ENCODE results near the gene C19orf38. TPM values are rescaled to one million over a fixed set of nuclear protein-coding genes. Genes with fewer than 3 reads are reported as not detected.

Gene C19orf38
- total RNA-seq, 1 experiment from 2014 or later: 0.61 TPM

DNA sequence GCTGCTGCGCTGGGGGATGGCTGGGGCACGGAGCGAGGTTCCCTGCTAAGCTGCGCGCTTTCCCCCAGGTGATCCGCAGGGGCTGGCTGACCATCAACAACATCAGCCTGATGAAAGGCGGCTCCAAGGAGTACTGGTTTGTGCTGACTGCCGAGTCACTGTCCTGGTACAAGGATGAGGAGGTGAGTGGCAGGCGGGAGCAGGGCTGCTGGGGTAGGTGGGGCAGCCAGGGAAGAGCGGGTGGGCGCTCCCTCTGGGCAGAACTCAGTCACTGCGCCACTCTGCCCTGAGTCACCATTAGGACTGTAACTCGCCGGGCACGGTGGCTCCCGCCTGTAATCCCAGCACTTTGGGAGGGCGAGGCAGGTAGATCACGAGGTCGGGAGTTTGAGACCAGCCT lies 36.0 kb upstream of the C19orf38 start:
- CTCF ChIA-PET: no interaction called here
- H3K4me1 Mint-ChIP-seq (ENCODE audit: low read depth, unreplicated experiment): no peaks in the 10 kb centered on the region
- no peak overlapping the region for H3K27ac Mint-ChIP-seq (ENCODE audit: unreplicated experiment)

DNA sequence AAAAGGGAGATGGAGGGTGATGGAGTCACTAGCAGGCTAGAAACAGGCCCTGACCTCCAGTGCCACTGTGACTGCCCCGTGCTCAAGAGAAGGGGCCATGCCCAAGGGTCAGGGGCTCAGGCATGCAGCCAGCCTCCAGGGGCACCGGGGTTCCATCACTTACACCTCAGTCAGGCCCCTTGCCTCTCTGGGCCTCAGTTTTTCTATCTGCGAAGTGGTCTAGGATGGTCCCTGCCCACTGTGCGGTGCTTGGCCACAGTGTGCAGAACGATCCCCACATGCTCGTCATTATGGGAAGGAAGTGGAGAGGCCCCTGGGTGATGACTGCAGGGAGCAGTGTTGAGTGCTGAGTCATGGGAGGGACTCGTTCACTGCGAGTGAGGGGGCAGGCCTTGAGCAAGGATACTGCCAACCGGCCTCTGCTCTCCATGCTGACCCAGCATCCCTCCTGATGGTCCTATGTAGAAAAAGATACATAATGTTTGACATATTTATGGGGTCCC lies 35.3 kb upstream of the C19orf38 start:
- ChIA-PET CTCF (no interaction called here), POLR2A (no interaction called here)
- no peak overlapping the region for H3K4me3 Mint-ChIP-seq (ENCODE audit: unreplicated experiment)
- Histone ChIP-seq H3K27me3 (replicated peaks; ENCODE audit: control insufficient read depth, insufficient read depth, low read length) (no peaks in the 10 kb centered on the region), H3K4me3 (ENCODE audit: low read depth, low read length) (no peak overlapping the region), H3K36me3 (ENCODE audit: control insufficient read depth, insufficient read depth, low read length) (no peaks in the 10 kb centered on the region; the same call in 1 of the 2 replicates), H3K4me1 (no peaks in the 10 kb centered on the region), H3K9me3 (no peaks in the 10 kb centered on the region)
- no peak overlapping the region for H3K27ac Mint-ChIP-seq (ENCODE audit: unreplicated experiment)
- no peaks in the 10 kb centered on the region for H3K27me3 Mint-ChIP-seq (ENCODE audit: insufficient read depth, unreplicated experiment)
- no peak for DNase-seq
- intact Hi-C loops (cut with micrococcal nuclease; ENCODE audit: unreplicated experiment): no loop called here
- no TSS peak for BruUV-seq (replicated peaks)
- no peaks in the 10 kb centered on the region for H3K9me3 Mint-ChIP-seq (ENCODE audit: unreplicated experiment)
- no peaks in the 10 kb centered on the region for H3K4me1 Mint-ChIP-seq (ENCODE audit: low read depth, unreplicated experiment)
- H3K36me3 Mint-ChIP-seq (ENCODE audit: insufficient read depth, unreplicated experiment): peaks cover 67% of the 10 kb centered on the region
- no peak for TF ChIP-seq CTCF (IDR thresholded peaks at IDR 0.05; ENCODE audit: insufficient read depth in 1 of 2, low read depth in 1 of 2, low read length in 1 of 2, severe bottlenecking in 1 of 2, unreplicated experiment in 1 of 2)

More for the DNA sequence above, 36.0 kb upstream of the C19orf38 start:
- TF ChIP-seq CTCF (IDR thresholded peaks at IDR 0.05; ENCODE audit: insufficient read depth in 1 of 2, low read depth in 1 of 2, low read length in 1 of 2, severe bottlenecking in 1 of 2, unreplicated experiment in 1 of 2): no peak
- no TSS peak for BruUV-seq (replicated peaks)
- DNase-seq: no peak
- no peaks in the 10 kb centered on the region for H3K9me3 Mint-ChIP-seq (ENCODE audit: unreplicated experiment)
- peaks cover 63% of the 10 kb centered on the region for H3K36me3 Mint-ChIP-seq (ENCODE audit: insufficient read depth, unreplicated experiment)
- POLR2A ChIA-PET: no interaction called here
- no peaks in the 10 kb centered on the region for H3K27me3 Mint-ChIP-seq (ENCODE audit: insufficient read depth, unreplicated experiment)
- intact Hi-C loops (cut with micrococcal nuclease; ENCODE audit: unreplicated experiment): no loop called here
- H3K4me3 Mint-ChIP-seq (ENCODE audit: unreplicated experiment): no peak overlapping the region
- H3K27me3 ChIP-seq (replicated peaks; ENCODE audit: control insufficient read depth, insufficient read depth, low read length): no peaks in the 10 kb centered on the region
- H3K4me1 ChIP-seq: no peaks in the 10 kb centered on the region
- H3K4me3 ChIP-seq (ENCODE audit: low read depth, low read length): no peak overlapping the region
- no peaks in the 10 kb centered on the region for H3K9me3 ChIP-seq
- no peaks in the 10 kb centered on the region; the same call in 1 of the 2 replicates for H3K36me3 ChIP-seq (ENCODE audit: control insufficient read depth, insufficient read depth, low read length)

DNA sequence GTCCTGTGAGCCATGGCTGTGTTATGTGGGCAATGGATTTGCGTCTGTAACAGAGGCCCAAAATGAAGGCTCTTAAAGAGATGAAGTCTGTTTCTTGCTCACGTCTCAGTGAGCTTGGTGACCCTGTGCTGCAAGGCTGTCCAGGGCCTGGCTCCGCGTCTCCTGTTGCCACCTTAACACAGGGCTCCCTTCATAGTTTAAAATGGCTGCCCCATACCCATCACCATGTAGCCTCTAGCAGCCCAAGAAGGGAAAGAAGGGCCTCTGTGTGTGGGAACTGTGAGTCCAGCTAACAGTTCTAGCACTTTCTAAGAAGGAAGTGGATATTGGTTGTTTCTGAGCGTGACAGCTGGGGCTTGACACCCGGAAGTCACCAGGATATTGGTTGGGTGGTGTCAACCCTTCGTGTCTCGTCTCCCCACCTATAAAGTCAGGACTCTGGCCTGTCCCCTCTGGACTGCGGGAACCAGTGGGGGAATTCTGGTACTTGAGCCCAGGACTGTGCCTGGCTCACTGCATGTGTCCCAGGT lies 33.1 kb upstream of the C19orf38 start:
- H3K36me3 ChIP-seq (ENCODE audit: control insufficient read depth, insufficient read depth, low read length): no peaks in the 10 kb centered on the region; the same call in 1 of the 2 replicates
- ChIA-PET POLR2A (no interaction called here), CTCF (no interaction called here)
- H3K4me3 Mint-ChIP-seq (ENCODE audit: unreplicated experiment): no peak overlapping the region
- no peaks in the 10 kb centered on the region for H3K27me3 Mint-ChIP-seq (ENCODE audit: insufficient read depth, unreplicated experiment)
- H3K36me3 Mint-ChIP-seq (ENCODE audit: insufficient read depth, unreplicated experiment): peaks cover 67% of the 10 kb centered on the region
- no peaks in the 10 kb centered on the region for H3K4me1 Mint-ChIP-seq (ENCODE audit: low read depth, unreplicated experiment)
- no peak for TF ChIP-seq CTCF (IDR thresholded peaks at IDR 0.05; ENCODE audit: insufficient read depth in 1 of 2, low read depth in 1 of 2, low read length in 1 of 2, severe bottlenecking in 1 of 2, unreplicated experiment in 1 of 2)
- intact Hi-C loops (cut with micrococcal nuclease; ENCODE audit: unreplicated experiment): no loop called here
- BruUV-seq (replicated peaks): no TSS peak
- H3K4me1 ChIP-seq: no peaks in the 10 kb centered on the region
- DNase-seq: no peak
- no peak overlapping the region for H3K27ac Mint-ChIP-seq (ENCODE audit: unreplicated experiment)
- H3K9me3 Mint-ChIP-seq (ENCODE audit: unreplicated experiment): no peaks in the 10 kb centered on the region
- no peak overlapping the region for H3K4me3 ChIP-seq (ENCODE audit: low read depth, low read length)
- H3K27me3 ChIP-seq (replicated peaks; ENCODE audit: control insufficient read depth, insufficient read depth, low read length): no peaks in the 10 kb centered on the region
- H3K9me3 ChIP-seq: no peaks in the 10 kb centered on the region
